Glomerular visceral epithelial cell (primary cell): Measurements from ENCODE around the gene CSMD2.

Experiments
- DNase-seq: peaks from one replicate; pipeline ENCODE4 v3.0.0-alpha.2; 2016; ENCODE audit errors: extremely low spot score

CSMD2 gene

DNA sequence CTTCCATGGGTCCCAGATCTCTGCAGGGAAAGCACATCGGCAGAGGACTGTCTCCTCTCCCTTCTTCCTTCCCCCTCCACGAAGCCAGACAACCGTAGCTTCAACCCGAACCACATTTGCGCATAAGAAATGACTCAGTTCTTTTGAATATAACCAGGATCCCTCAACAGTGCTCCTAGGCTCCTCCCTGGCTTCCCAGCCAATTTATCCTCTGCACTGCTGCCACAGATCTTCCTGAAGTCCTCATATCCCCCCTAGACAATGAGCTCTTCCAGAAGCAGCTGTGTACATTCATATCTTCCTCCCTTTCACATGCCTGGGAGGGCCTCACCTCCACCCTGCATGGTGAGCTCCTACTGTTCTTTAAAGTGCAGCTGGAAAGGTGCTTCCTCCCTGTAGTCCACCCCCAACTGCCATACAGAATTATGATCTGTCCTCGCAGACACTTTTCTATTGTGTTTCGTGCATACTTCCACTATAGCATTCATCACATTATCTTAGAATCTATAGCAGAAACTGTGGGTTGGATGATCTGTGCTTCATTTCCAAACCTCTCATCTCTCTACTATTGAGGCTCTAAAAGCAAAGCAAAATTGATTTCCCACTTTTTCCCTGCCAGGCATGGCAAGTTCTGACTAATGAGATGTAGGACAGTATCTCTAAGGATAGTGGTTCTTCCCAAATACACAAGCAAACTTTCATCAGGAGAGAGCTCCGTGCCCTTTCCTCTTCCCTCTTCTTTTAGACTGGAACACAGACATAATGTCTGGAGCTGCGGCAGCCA is 480.4 kb downstream of the CSMD2 start:
- no peak for DNase-seq

DNA sequence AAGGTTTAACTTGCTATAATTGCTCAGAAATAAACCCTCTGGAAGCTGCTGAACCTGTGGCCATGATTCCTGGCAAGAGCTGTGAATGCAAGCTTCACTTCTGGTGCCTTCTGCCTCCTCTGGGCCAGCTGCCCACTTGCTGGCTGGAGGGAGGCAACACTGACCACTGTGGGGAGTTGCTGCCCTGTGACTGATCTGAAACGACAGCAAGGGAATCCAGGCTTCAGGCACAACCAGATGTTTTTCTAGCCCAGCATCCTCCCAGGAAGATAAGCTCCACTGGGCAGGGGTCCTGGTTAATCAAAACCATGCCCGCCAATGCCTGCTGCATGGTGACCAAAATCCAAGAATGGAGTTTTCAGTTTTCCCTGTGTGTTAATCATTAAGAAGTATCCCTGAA is 481.1 kb downstream of the CSMD2 start:
- DNase-seq, result no peak

DNA sequence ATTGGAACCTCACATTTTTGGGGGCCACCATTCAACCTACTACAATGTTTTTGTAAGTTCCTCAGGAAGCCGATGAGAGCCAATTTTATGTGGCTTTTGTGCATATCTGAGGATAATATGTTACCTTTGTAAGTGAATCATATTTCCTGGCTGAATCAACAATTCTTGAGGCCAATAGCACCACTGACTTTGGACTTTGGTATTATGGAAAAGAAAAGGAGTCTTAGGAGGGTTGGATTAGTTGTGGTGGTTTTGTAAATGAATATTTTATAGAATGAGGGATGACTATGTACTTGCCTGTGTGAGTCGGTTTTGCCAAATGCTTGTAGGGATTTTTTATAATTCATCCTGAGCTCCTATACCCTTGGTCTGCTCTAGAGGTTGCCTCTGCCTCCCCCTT is 482.7 kb downstream of the CSMD2 start:
- DNase-seq, result no peak

DNA sequence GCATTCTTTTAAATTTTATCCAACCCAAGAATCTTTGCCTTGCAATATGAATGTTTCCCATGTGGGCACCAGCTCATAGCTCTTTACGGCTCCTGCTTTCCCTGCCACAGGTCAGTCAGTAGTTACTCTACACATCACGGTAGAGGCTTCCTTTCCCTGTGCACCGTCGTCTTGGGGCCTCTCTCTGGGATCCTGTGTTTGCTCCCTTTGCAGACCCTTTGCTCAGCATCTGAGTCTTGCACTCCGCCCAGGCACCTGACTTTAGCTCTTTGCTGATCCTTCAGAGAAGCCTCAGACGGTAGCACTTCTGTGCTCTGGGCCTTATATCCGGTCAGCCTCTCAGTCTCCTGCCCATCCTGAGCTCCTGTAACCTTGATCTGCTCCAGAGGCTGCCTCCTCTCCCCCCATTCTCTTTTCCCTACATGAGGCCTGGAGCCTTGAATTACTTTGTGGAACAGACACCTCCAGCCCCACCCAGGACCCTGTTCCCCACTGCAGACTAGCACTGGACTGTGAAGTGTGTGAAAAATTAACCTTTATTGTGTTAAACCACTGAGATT is 484.7 kb downstream of the CSMD2 start:
- no peak for DNase-seq

DNA sequence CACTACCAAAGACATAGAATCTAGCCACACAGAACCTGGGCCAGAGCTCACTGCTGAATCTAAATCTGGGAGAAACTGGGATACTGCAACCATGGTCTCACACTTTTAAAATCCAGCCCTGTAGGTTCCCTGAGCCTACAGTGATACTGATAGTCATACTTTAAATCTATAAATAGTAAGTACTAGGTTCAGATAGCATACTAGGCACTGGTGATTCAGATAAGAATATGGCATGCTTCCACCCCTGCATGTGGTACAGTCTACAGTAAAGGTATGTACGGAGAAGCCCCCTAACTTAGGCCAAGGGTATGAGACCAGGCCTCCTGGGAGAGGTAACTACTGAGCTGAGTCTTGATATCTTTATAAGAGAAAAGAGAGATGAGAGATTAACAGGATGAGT is 494.5 kb downstream of the CSMD2 start:
- DNase-seq, result no peak

DNA sequence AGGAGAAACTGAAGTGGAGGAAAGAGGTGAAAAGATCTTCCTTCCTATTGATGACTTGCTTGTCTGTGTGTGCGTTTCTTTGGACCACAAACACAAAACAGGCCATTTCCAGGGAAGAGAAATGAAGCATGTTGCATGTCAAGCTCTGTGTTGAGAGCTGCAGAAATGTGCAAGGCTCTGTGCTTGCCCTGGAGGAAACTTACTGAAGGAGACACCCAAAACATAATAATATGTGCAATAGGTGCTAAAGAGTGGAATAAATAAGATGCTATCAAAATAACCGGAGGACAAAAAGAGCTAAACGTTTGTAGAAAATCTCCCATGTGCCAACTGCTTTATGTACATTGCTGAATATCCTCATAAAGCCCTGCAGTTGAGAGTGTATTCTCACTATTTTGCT is 496.3 kb downstream of the CSMD2 start:
- DNase-seq, result no peak

DNA sequence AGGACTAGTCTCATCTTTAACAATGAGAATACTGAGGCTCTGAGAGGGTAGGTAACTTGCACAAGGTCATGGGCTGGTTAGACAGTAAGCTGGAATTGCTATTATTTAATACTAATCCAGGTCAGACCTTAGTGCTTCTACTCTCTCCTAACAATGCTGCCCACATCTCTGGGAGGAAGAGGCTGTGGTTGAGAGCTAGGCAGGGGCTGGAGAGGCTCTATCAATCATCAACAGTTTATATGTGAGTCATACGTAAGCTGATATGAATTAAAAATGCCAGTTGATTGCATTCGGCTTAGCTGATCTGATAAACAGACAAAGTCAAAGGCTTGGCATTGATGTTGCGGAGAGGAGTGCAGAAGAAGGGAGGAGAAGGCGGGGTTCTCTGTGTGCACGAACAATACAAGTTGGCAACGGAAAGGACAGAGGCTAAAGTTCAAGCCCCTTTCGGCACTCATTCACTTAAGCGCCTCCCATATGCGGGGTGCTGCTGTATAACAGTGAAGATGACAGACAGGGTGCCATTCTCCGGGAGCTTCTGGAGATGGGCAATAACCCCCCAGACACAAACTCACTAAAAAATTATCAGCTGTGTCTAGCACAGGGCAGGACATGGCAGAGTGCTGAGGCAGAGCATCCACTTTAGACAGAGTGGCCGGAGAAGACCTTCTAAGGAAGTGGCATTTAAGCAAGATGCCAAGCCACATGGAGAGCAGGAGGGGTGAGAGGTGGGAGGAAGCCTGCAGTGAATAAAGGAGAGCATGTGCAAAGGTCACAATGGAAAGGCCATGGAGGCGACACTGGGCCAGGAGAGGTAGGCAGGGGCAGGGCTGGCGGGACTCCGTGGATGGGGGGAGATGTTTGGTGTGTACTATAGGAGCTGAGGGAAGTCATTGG is 497.4 kb downstream of the CSMD2 start:
- no peak for DNase-seq

DNA sequence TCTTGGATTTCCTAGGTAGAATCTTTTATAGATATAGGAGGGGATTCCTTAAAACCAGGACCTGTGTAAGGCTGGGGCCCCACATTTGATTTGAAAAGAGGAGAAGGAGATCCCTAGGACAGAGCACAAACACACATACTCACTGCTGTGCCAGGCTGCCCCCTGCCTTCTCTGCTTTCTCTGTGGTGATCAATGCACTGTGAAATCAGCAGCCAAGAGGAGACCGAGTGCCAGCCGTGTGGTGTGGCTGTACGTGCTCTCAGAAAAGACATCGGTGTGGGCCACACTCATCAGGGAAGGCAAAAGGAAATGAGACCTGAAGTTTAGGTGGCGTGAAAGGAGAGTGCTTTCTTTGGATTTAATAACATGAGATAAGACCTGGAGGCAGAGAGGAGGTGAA is 498.4 kb downstream of the CSMD2 start:
- DNase-seq, result no peak

DNA sequence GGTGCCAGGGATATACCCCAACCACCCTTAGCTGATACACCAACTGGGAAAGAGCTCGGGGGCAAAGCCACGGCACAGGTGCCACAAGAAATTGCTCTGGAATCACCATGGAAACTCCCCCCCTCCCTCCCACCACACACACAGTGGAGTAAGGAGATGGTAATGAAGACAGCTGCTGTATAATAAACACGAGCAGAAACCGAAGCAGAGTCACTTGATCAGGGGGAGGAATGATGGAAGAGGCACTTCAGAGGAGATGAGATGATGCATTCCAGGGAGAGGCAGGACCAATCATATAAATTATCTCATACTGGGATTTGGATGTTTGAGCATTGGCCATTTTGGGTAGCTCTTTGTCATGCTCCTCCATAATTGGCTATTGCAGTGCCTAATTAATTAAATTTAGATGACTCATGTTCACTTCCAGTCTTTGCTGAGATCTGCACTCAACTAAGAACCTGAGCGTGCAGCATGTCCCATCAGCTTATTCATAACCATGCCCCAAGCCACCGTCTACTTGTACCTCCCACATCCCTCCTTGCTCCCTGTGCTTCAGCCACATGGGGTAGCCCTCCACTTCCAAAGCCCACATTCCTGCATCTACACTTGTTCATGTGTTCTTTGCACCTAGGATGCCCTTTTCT is 503.1 kb downstream of the CSMD2 start:
- no peak for DNase-seq

DNA sequence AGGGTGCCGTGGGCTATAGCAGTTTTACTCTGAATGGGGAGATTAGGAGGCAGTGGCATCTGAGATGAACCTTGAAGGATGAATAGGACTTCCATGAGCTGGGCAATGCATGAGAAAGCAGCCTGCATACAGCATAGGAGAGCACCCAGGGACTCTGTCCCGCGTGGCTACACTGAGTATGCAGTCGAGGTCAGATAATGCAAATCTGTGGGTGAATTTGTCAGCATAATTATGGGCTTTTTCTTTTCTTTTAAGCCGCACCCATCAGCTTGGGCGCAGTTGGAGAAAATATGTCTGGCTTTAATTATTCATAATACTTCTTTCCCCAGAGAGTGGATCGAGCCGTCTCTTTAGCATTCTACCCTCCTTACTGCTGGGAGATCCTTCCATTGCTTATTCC is 504.1 kb downstream of the CSMD2 start:
- DNase-seq, result no peak

DNA sequence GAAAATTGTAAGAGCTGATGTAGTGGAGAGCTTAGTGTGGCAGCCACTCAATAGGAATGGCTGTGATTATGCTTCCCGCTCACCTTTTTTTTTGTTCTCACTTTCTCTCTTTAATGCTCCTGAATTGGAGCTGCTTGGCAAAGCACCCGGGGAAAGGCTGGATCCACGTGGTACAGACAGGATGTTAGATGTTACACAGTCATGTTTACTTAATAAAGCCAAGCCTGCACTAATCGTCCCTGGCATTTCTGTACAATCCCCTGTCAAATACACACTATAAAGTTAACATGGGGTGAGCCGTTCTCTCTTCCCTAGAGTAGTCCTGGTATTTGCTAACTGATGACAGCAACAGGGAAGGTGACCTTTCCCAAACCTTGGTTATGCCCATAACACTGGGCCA is 504.8 kb downstream of the CSMD2 start:
- DNase-seq, result no peak

DNA sequence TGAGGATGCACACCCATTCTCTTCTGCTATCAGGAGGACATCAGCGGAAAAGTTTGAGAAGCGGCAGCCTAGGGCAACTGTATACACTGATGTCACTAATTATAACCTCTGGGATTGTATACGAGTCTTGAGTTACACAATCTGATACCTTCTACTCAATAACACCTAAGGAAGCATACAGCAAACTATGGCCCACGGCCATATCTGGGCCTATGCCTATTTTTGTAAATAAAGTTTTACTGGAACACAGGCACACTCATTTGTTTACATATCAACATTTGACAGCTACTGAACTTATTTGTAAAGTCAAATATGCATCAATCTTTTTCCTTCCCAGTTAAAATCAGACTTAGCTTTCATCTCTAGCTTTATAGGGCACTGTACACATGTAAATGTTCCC is 505.4 kb downstream of the CSMD2 start:
- DNase-seq, result no peak

DNA sequence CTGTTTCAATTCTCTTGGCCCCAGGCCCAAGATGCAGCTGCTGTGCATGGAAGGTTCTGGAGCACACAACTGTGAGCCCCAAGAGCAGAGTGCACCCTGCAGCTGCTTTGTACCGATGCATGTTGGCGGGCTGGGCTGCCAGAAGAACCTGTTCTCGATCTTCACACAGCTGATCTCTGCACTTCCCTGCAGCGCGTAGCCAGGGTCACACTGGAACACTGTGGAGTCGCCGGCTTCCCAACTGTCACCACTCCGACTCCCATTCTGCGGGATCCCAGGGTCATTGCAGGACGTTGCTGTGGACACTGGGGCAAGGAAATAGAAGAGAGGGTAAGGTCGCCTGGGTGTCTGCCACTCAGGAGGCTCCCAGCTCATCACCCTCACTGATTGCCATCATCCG is 507.2 kb downstream of the CSMD2 start:
- no peak for DNase-seq

DNA sequence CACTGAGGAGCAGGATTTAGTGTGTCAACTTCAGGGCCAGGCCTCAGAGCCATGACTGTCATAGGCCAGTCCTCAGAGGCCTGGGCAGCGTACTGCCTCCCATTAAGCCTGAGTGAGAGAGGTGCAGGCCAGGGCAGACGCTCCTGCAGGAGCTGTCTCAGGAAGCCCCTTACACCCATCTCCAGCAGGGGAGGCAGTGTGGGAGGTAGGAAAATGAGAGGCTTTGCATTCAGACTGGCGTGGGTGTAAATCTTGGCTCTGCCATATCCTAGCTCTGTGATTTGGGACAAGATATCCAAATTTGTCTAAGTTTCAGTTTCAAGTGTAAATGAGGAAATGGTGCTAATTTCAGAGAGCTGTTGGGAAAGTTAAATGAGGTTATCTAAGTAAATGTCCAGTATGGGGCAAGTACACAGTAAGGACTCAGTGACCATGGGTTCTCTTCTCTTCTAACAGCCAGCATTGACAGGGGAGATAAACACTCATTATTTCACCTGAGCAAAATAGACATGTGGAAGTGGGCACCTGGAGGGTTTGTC is 508.5 kb downstream of the CSMD2 start:
- DNase-seq, result no peak

DNA sequence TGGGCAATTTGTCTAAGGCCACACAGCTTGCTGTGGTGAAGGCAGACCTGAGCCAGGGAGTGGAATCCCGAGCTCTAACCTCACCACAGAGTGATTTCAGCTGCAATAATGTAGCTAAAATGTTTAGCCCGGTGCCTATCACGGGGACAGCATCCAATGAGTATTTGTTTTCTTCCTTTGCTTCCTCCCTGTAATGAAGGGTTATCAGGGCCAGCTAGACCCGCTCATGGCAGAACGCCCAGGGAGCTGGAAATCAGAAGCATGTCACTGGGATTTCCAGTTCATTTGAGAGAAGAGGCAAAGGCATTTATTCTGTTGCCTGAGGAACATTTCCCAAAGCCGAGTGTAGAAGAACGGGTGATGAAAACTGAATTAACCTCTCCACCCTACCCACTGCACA is 509.5 kb downstream of the CSMD2 start:
- DNase-seq, result no peak

DNA sequence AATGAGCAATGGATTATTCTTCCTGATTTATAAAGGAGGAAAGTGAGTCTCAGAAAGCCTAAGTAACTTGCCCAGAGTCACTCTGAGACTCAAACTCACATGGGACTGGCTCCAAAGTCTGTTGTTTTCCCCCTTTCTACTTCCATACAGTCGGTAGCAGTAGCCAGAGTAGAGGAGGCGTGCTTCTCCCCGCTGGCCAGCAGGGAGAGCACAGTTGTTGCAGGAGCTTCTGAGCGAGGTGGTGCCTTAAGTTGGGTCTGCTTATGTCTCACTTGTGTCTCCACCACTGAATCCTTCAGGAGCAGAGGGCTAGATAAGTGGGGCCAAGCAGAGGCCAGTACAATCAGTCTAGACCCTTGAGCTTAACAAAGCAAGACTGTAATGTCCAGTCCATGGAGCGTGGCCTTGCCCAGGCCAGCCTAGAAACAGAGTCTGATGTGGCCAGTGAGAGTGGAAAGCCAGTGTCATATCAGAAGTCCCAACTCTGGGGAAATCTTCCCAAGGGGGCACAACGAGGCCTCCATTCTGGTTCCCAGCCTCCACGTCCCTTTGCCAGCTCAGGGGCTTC is 510.7 kb downstream of the CSMD2 start:
- no peak for DNase-seq

DNA sequence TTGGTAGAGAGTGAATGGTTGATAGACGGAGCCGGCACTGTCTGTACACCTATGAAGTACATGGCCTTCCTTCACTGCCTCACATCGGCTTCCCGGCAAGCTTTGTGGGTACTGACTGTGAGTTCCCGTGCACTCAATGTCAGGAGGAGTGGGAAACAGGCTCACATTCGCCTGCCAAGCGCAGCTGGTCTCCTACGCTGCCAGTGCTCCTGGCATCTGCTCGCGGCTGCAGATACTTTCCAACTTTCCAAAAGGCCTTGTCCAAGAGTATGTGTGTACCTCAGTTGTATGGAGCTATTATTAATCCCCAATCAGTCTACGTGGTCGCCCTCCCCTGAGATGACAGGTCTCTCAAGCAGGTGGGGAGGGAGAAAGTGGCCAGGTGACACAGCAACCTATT is 511.8 kb downstream of the CSMD2 start:
- DNase-seq, result no peak

DNA sequence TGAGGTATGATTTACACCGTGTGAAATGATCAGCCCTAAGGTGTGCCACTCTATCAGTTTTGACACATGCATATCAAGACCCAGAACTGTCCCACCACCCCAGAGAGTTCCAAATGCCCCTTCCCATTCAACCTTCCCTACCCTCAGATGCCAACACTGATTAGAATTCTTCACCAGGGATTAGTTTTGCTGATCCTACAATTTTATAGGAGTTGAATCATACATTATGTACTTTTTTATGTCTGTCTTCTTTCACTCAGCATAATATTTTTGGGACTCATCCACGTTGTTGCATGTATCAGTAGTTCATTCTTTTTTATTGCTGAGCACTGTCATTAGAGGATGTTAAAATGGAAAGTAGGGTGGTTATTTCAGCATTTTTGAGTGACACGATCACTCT is 514.3 kb downstream of the CSMD2 start:
- no peak for DNase-seq

DNA sequence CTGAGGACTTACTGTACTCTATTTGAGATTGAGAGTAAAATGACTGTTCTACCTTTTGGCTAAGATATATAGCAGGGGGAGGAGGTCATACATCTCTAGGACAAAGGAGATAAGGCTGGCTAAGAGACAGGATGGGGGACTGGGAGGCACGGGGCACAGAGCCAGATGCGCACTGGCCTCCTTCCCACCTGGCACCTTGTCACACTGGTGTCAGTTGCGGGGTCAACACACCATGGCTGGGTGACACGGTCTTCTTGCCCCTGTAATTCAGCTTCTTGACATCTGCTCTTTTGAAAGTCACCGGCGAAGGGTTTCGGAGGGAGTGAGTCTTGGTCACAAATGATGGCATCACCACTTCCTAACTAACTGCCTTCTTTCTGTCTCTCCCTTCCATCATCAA is 515.3 kb downstream of the CSMD2 start:
- no peak for DNase-seq

DNA sequence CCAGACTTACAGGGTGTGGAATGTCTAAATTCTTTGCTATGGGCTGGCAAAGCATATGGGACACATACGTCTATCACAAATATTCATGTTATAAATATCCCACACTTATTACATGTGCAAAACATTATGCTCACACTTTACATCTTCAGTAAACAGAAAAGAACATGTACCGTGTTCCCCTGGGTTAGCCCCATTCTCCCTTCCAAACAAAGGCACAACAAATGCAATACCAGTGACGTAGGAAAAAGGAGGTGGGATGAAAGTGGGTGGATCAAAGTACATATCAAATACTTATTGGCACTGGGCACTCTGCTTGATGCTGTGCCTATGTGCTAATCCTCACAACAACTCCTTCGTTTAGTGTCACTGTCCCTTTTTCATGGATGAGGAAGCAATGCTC is 521.8 kb downstream of the CSMD2 start:
- no peak for DNase-seq

DNA sequence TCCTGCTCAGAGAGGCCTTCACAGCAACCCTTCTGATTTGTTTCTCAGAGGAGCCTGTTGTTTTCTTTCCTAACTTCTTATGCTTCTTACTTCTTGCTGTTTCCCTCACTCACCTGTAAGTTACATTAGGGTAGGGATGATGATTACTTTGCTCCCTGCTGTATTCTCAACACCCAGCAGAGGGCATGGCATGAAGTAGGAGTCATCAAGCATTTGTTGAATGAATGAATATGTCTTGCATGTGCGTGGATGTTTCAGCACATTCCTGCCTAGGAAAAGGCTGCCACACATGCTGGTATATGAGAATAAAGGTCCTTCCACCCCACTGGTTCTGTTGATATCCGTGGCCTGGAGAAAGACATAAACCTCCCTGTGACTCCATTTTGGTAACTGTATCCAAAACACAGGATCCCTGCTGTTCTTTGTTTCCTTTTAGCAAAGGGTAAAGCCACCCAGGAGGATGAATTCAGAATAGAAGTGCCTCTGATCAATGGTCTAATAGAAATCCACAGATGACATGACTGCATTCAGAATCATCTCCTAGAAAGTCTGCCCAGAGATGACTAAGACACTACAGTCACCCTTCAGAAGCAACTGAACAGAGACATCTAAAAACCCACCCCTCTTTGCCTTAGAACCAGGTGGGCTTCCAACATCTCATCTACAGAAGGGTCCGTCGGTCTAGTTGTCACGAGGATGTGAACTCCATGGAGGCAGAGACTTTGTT is 523.8 kb downstream of the CSMD2 start:
- DNase-seq, result peak; percentile 3
